ENCODE measurements around the gene CPSF4L.

DNA sequence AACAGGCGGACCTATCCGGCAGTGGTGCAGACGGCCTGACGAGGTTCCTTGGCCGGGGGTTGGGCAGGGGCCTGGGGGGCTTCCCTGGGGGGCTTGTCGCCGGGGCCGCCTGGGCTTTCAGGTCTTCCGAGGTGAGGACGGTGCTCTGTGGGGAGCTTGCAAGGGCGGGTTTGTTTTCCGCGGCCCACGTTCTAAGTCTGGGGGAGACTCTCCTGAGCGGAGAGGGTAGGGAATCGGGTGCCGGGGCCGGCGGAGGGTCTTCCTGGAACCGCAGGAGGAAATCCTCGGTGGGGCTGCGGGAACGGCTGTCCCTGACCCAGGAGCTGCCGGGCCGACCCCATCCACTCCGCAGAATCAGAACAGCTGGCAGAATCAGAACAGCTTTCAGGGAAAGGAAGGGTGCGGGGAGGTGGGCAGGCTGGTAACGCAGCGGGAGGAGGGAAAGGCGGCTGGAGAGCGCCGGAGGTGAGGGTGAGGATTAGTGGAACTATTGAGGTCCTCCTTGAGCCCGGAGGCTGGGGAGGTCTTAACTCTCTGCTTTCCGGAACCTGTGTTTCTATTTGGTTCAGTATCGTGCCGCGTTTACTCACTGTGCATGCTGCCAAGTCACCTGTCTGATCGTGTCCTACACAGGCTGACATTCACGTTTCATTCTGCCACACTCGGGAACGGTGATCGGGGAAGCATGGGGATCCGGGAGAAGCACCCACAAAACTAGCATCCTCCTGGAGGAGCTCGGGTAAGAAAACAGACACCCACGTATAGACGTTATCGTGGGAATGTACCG lies 28.9 kb downstream of the CPSF4L start:
- TF ChIP-seq POLR2A (IDR thresholded peaks at IDR 0.05; ENCODE audit: low read length) (no peak), GATA1 (IDR thresholded peaks at IDR 0.05; ENCODE audit: low read depth, low read length) (no peak)
